ENCODE results near the gene VSTM2B.

VSTM2B gene

DNA sequence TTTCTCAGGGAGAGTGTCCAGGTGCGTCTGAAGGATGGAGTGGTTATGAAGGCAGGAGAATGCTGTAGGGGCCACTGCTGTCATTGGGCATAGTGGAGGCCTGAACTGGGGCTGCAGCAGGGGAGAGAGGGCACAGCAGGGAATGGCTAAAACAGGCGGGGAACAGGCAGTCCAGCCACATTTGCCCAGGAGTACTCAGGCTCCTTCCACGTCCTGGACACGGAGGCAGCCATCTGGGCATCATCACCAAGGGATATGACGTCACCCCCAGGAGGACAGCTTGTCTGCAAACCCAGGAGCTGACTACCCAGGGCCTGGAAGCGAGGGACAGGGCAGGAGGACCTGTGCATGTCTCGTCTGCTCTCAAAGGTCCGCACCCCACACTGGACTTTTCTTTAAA, 22.2 kb downstream of the VSTM2B start:
- Histone ChIP-seq H3K4me3 (ENCODE audit: low read depth, low read length, poor library complexity, severe bottlenecking) (no peak overlapping the region), H2AFZ (ENCODE audit: low read length) (no peak overlapping the region), H3K27me3 (ENCODE audit: insufficient read depth, low read length) (no peaks in the 10 kb centered on the region), H3K4me2 (ENCODE audit: low read length) (no peak overlapping the region), H3K36me3 (ENCODE audit: insufficient read depth, low read length) (no peaks in the 10 kb centered on the region), H3K79me2 (ENCODE audit: insufficient read depth, low read length) (no peaks in the 10 kb centered on the region), H3K9me3 (ENCODE audit: low read length) (no peaks in the 10 kb centered on the region), H3K9me2 (ENCODE audit: low read depth, low read length) (no peaks in the 10 kb centered on the region), H3K9ac (ENCODE audit: low read length) (no peak overlapping the region), H3K4me1 (ENCODE audit: insufficient read depth, low read length, severe bottlenecking) (no peaks in the 10 kb centered on the region), H3K27ac (ENCODE audit: low read depth, low read length, poor library complexity, severe bottlenecking) (no peak overlapping the region), H4K20me1 (ENCODE audit: insufficient read depth, low read length) (no peaks in the 10 kb centered on the region), H3F3A (ENCODE audit: insufficient read depth, low read length) (no peaks in the 10 kb centered on the region)
- TF ChIP-seq EZH2 (IDR thresholded peaks at IDR 0.05; ENCODE audit: borderline replicate concordance, low read length) = no peak
- TF ChIP-seq, protein P1, sequence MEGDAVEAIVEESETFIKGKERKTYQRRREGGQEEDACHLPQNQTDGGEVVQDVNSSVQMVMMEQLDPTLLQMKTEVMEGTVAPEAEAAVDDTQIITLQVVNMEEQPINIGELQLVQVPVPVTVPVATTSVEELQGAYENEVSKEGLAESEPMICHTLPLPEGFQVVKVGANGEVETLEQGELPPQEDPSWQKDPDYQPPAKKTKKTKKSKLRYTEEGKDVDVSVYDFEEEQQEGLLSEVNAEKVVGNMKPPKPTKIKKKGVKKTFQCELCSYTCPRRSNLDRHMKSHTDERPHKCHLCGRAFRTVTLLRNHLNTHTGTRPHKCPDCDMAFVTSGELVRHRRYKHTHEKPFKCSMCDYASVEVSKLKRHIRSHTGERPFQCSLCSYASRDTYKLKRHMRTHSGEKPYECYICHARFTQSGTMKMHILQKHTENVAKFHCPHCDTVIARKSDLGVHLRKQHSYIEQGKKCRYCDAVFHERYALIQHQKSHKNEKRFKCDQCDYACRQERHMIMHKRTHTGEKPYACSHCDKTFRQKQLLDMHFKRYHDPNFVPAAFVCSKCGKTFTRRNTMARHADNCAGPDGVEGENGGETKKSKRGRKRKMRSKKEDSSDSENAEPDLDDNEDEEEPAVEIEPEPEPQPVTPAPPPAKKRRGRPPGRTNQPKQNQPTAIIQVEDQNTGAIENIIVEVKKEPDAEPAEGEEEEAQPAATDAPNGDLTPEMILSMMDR (IDR thresholded peaks at IDR 0.05; ENCODE audit: low read length) = no peak

DNA sequence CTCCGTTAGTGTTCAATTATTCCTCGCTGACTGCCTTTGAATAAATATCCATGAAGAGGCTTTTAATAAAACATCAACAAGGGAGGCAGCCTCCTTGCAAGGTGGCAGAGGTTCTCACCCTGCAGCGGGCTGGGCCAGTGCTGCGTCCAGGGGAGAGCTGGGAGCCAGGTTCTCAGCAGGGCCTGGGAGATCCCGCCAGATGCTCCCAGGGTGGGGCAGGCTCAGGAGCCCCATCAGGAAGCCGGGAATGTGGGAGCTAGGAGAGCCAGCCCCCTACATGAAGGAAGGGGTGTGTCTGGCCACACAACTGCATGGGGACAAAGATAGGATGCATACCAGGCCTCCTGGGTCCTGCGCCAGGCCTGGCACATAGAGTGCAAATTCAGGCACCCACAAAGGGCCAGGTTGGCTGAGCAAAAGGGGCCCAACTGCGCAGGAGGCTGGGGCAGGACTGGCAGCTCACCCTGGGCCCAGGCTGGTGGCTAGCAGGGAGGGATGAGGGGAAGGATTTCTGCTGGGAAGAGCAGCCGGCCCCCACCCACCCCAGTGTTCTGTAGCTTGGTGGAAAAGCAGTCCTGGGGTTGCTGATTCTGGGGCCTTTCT, 22.8 kb downstream of the VSTM2B start:
- Histone ChIP-seq H3K9me3 (ENCODE audit: low read length) (no peaks in the 10 kb centered on the region), H3K27ac (ENCODE audit: low read depth, low read length, poor library complexity, severe bottlenecking) (no peak overlapping the region), H3K4me1 (ENCODE audit: insufficient read depth, low read length, severe bottlenecking) (no peaks in the 10 kb centered on the region), H3K9ac (ENCODE audit: low read length) (no peak overlapping the region), H3K4me3 (ENCODE audit: low read depth, low read length, poor library complexity, severe bottlenecking) (no peak overlapping the region), H3K4me2 (ENCODE audit: low read length) (no peak overlapping the region), H3K27me3 (ENCODE audit: insufficient read depth, low read length) (no peaks in the 10 kb centered on the region), H3K36me3 (ENCODE audit: insufficient read depth, low read length) (no peaks in the 10 kb centered on the region), H3K9me2 (ENCODE audit: low read depth, low read length) (no peaks in the 10 kb centered on the region), H4K20me1 (ENCODE audit: insufficient read depth, low read length) (no peaks in the 10 kb centered on the region), H2AFZ (ENCODE audit: low read length) (no peak overlapping the region), H3K79me2 (ENCODE audit: insufficient read depth, low read length) (no peaks in the 10 kb centered on the region), H3F3A (ENCODE audit: insufficient read depth, low read length) (no peaks in the 10 kb centered on the region)
- TF ChIP-seq EZH2 (IDR thresholded peaks at IDR 0.05; ENCODE audit: borderline replicate concordance, low read length) = no peak
- TF ChIP-seq, protein P1 (IDR thresholded peaks at IDR 0.05; ENCODE audit: low read length) = no peak

DNA sequence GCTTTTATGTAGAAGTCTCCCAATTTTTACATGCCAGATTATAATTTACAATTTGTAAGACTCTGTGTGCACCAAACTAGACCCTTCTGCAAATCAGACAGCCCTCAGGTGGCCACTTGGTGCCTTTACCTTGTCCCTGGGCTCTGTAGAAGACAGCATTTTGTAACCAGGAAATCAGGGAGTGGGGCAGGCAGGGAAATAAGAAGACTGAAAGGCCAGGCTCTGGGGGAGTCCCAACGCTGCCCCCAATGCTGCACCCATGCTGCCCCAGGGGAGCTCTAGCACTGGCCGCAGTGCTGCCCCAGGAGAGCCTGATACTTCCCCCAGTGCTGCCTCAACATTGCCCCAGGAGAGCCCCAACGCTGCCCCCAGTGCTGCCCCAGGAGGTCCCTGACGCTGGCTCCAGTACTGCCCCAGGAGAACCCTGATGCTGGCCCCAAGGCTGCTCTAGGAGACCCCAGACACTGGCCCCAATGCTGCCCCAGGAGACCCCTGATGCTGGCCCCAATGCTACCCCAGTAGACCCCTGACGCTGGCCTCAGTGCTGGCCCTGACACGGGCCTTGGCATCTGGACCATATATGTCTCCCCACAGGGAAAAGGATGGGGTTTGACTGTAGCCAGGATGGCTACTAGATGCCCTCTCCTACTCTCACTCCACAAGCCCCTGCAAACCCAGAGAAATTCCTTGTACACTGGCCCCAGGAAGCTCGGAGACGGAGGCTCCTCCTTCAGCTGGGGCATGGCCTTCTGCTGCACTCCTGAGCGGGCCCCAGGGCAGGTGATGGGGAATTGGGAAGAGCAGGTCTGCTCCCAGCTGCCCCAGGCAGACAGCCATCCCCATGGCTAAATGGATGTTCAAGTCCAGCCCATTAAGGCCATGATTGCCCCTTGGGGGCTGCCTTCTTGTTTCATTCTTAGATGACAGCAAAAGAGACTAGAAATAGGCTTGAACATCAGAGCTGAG, 23.6 kb downstream of the VSTM2B start:
- no peaks in the 10 kb centered on the region for H3K9me3 ChIP-seq (ENCODE audit: low read length)
- no peaks in the 10 kb centered on the region for H4K20me1 ChIP-seq (ENCODE audit: insufficient read depth, low read length)
- no peaks in the 10 kb centered on the region for H3F3A ChIP-seq (ENCODE audit: insufficient read depth, low read length)
- no peak overlapping the region for H3K4me3 ChIP-seq (ENCODE audit: low read depth, low read length, poor library complexity, severe bottlenecking)
- H2AFZ ChIP-seq (ENCODE audit: low read length) = no peak overlapping the region
- no peak overlapping the region for H3K9ac ChIP-seq (ENCODE audit: low read length)
- no peaks in the 10 kb centered on the region for H3K79me2 ChIP-seq (ENCODE audit: insufficient read depth, low read length)
- H3K4me1 ChIP-seq (ENCODE audit: insufficient read depth, low read length, severe bottlenecking) = no peaks in the 10 kb centered on the region
- no peaks in the 10 kb centered on the region for H3K9me2 ChIP-seq (ENCODE audit: low read depth, low read length)
- no peak for TF ChIP-seq EZH2 (IDR thresholded peaks at IDR 0.05; ENCODE audit: borderline replicate concordance, low read length)
- TF ChIP-seq, protein P1 (IDR thresholded peaks at IDR 0.05; ENCODE audit: low read length) = no peak
- no peak overlapping the region for H3K4me2 ChIP-seq (ENCODE audit: low read length)
- no peaks in the 10 kb centered on the region for H3K36me3 ChIP-seq (ENCODE audit: insufficient read depth, low read length)
- no peaks in the 10 kb centered on the region for H3K27me3 ChIP-seq (ENCODE audit: insufficient read depth, low read length)
- no peak overlapping the region for H3K27ac ChIP-seq (ENCODE audit: low read depth, low read length, poor library complexity, severe bottlenecking)

Measured in OCI-LY1 (cell line).